Fibroblast of gingiva (primary cell): Measurements from ENCODE around the gene PLEKHG7.
"Not testable (repeated sequence)": the region's sequence is repeated elsewhere in the genome, so short reads cannot be mapped to it uniquely, and the experiment has no call there.

Experiments
- DNase-seq: peaks from one replicate; pipeline ENCODE4 v3.0.0-alpha.2; 2011; ENCODE audit warnings: low read depth

PLEKHG7 gene

GRCh38 chr12:92747151-92747550, 44.4 kb downstream of the PLEKHG7 start:
- DNase-seq = no peak

- not testable (repeated sequence) for DNase-seq
These were observed 46.9 kb downstream of the PLEKHG7 start for GRCh38 chr12:92749691-92750090.

DNA sequence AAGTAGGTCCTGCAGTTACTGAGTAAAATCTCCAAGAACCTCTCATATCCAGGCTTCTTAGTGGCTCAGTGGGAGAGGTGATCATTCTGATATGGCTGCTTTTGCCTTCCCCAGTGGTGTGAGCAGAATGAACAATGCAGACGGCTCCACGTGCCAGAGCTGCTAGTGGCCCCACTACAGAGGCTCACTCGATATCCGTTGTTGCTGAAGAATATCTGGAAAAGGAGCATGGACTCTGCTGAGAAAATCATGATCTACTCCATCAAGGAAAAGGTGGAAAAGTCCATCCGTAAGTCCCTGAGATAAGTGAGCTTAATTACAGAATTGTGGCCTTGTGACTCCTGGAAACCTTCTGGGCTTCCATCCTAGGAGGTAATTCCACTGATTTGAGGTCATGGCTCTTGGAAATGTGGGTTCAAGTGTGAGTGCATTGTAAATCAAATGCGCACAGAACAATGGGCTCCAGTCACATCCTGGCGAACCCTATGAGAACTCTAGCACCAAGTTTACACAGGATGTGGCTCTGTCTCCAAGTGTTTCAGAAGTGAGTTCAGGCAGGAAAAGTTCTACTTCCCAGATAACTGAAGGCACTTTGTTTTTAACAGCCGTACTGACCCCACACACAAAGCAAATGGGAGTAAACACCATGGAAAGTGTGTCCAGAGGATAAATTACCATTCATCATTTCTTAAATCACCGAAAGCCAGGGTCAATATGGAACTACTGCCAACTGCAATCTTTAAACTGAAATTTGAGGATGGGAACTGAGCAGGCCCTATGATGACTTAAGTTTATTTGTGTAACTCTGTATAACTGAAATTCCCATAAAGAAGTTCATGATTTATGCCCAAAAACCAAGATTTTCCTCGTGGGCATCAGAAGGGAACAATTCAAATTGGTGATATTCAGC, 51.4 kb downstream of the PLEKHG7 start:
- DNase-seq = no peak

DNA sequence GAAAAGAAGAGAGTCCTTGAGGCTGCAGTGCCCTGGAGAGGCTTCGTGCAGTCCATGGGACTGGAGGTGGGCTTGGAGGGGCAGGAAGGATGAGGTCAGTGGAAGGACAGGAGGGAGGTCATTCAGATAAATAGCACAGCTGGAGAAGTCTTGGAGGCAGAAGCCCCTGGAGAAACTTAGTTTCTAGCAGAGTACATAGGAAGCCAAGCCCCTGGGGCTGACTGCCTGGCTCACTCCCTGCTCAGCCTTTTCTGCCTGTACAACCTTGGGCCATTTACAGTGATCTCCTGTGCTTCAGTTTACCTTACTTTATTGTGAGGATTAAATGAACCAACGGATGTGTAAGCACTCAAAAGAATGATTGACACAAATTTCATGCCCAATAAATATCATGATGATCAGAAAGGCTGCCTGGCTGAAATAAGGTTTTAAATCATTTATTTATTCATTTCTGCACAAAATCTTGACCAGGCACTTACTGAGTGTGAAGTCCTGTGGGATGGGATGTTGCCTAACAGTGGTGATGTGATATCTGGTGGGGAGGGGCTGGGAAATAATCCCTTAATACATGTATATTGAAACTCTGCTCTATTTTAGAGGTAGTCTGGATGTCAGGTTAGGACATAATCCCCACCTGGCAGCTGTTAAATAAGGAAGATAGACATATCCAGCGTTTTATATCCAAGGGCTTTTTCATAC, 54.3 kb downstream of the PLEKHG7 start:
- DNase-seq = no peak

- no peak for DNase-seq
These were observed 54.9 kb downstream of the PLEKHG7 start for GRCh38 chr12:92757597-92758121.

DNA sequence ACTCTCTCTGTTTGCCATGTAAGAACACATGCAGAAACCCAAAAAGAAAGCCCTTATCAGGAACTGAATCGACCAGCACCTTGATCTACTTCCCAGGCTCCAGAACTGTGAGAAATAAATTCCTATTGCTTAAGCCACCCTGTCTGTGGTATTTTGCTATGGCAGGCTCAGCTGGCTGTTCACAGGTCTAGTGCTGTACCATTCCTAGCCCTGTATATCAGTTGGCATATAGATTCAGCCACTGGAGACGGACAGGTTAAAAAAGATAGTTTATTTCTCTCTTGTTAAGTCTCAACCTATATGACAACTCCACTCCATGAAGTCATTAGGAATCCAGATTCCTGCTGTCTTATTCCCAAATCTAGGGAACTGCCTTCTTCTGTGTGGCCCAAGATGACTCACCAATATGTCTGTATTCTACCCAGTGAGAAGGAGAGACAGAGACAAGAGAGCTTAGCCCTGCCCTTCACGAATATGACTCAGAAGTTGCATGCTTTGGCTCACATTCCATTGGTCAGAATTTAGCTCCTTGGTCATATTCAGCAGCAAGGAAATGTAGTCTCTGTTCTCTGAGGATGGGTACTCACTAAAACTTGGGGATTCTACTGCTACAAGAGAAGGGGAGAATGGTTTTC, 57.0 kb downstream of the PLEKHG7 start:
- peak; percentile 73 for DNase-seq

- no peak for DNase-seq
These were observed 60.0 kb downstream of the PLEKHG7 start for GRCh38 chr12:92762773-92763172.

GRCh38 chr12:92764831-92765230, 62.0 kb downstream of the PLEKHG7 start:
- no peak for DNase-seq

- DNase-seq = no peak
These were observed 63.1 kb downstream of the PLEKHG7 start for GRCh38 chr12:92765871-92766270.

DNA sequence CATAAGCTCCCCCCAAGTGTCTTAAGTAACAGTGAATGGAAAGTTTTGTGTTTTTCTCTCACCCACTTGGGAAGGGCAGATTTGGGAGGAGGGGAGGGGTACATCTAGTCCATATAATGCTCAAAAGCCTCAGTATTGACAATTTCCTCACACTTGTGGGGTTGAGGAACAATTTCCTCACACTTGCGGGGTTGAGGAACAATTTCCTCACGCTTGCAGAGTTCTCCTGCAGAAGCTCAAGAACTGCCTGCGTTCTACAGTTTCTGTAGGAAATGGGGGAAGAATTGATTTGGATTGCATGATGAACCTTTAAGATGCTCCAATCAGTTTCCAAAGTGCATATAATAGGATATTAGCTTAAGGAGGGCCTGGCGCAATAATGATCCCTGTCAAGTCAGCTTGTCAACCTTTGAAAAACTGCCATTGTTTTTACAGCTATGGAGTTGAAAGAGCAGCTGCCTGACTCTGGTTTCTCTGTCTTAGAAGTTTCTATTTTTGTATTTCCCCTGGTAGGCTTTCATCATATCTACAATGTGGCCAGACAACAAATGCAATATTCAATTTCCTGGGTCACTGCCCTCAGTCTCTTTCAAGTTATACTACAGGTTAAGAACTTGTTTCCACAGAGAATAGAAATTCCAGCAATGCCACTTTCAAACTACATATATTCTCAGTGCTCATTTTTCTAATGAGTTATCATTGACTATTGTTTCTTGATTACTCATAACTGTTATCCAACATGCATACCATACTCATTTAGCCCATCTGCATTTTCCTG, 66.5 kb downstream of the PLEKHG7 start:
- peak; percentile 52 for DNase-seq

GRCh38 chr12:92771001-92771400, 68.2 kb downstream of the PLEKHG7 start:
- no peak for DNase-seq

- no peak for DNase-seq
These were observed 72.6 kb downstream of the PLEKHG7 start for GRCh38 chr12:92775416-92775815.

- no peak for DNase-seq
These were observed 75.7 kb downstream of the PLEKHG7 start for GRCh38 chr12:92778525-92778924.

- DNase-seq = peak; percentile 64
These were observed 77.1 kb downstream of the PLEKHG7 start for GRCh38 chr12:92779902-92780301.

DNA sequence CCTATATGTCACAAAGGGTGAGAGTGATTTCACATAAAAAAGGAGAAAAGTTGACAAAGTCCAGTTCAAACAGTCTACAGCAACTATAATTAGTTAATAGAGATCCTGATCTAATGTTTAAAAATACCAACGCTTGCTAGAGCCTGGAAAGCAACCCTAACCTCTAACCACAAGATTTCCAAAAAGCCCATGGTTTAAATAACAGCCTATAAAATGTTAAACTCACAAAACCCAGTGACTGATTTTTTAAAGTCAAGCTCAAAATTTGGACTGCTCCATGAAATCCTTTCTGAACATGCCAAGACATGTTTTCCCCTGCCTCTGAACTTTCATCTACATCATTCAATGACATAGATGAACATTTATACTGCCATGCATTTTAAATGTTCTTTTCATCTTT, 81.6 kb downstream of the PLEKHG7 start:
- DNase-seq = peak; percentile 41

DNA sequence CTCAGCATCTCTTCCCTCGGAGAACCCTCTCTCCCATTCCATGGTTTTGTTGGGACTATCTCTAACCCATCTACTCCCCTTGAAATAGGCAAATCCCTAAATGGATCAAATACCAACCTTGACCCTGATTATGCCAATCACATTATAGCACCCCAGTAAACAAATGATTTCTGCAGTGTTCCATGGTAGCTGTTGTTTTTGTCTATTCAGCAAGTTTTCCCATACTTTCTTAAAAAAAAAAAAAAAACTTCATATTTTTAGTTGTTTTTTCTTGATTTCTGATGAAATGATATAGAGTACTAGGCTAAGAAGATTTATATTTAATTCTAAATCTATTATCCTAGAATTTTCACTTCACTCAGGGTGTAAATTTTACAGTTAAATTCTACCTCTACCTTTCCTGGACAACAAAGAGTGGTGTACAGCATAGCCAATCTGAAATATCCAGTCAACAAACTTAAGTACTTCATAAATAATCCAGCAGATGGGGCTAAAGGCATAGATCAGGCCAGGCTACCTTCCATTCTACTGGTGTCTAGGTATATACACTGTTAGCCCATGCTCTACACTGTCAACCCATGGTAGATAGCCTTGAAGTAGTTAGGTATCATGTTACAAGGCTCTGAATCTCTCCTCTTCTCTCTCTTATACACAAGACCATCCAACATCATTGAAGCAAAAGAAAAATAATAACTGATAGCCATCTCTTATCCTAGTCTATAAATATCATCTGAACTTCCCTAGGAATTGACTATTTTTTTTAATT, 82.2 kb downstream of the PLEKHG7 start:
- DNase-seq = peak; percentile 52

DNA sequence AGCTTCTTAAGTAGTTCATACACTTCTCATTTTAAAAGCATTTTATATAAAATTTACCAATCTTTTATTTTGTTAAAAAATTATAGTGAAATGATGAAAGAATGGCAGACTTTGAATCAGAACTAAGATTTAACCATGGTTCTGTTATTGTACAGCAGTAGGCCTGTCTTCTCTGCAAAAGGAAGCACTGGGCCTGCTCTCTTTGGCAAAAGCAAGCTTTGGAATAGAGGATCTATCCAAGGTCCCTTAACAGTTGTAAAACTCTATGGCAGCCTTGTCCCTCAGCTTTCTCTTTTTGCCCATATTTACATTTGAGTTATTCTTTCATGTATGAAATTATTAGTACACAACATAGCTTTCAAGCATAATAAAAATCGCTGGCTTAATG, 82.8 kb downstream of the PLEKHG7 start:
- DNase-seq = no peak

DNA sequence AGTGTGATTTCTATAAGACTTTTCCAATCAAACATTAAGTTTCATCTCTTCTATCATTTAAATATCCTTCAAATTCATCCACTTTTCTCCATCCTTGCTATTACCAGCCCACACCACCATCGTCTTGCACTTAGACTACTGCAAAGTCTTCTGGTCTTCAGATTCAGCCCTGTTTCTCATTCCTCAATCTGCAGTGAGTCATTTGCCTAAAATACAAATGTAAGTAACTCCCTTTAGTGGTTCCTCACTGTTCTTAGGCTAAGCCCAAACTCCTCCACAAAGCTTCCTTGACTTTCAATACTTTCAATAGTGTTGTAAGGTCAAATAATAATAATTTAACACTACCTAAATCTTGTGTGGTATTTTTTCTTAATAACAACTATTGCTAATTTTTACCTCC, 83.3 kb downstream of the PLEKHG7 start:
- DNase-seq = peak; percentile 27

GRCh38 chr12:92794356-92794755, 91.6 kb downstream of the PLEKHG7 start:
- DNase-seq = not testable (repeated sequence)

GRCh38 chr12:92794814-92795213, 92.0 kb downstream of the PLEKHG7 start:
- no peak for DNase-seq

- DNase-seq = no peak
These were observed 93.9 kb downstream of the PLEKHG7 start for GRCh38 chr12:92796650-92797049.
